H9 (cell line): ENCODE data around the gene VWA8. TPM values are rescaled to one million over a fixed set of nuclear protein-coding genes. Genes with fewer than 3 reads are reported as not detected.
"Not testable (repeated sequence)": the region's sequence is repeated elsewhere in the genome, so short reads cannot be mapped to it uniquely, and the experiment has no call there.

Experiments
- DNase-seq: peaks from one replicate; pipeline ENCODE4 v3.0.0-alpha.2; 2017
- H2AFZ ChIP-seq: one replicate; pipeline ENCODE4 v1.6.1; 2013; ENCODE audit warnings: mild to moderate bottlenecking, low read length, control low read depth, moderate library complexity
- H2AK5ac ChIP-seq: 2 replicates; pipeline ENCODE4 v1.6.1; 2013; ENCODE audit warnings: low read length, control low read depth, mixed read lengths; ENCODE audit not compliant: insufficient read length
- H2BK120ac ChIP-seq: one replicate; pipeline ENCODE4 v1.6.1; 2013; ENCODE audit warnings: low read depth, mild to moderate bottlenecking, low read length, control low read depth, inconsistent platforms; ENCODE audit not compliant: poor library complexity, severe bottlenecking
- H2BK12ac ChIP-seq: 2 replicates; pipeline ENCODE4 v1.6.1; 2013; ENCODE audit warnings: low read length, control low read depth, mixed read lengths, low read depth; ENCODE audit not compliant: insufficient read length
- H2BK15ac ChIP-seq: 2 replicates; pipeline ENCODE4 v1.6.1; 2013; ENCODE audit warnings: low read depth, low read length, control low read depth
- H2BK20ac ChIP-seq: one replicate; pipeline ENCODE4 v1.6.1; 2013; ENCODE audit warnings: low read depth, mild to moderate bottlenecking, low read length, control low read depth, inconsistent platforms; ENCODE audit not compliant: poor library complexity, severe bottlenecking
- H2BK5ac ChIP-seq: 2 replicates; pipeline ENCODE4 v1.6.1; 2013; ENCODE audit warnings: low read length, control low read depth, mixed read lengths; ENCODE audit not compliant: insufficient read length
- H3K14ac ChIP-seq: 2 replicates; pipeline ENCODE4 v1.6.1; 2013; ENCODE audit warnings: low read length, control low read depth; ENCODE audit not compliant: insufficient read depth
- H3K18ac ChIP-seq: 2 replicates; pipeline ENCODE4 v1.6.1; 2013; ENCODE audit warnings: low read depth, mild to moderate bottlenecking, mixed read lengths, low read length, control low read depth; ENCODE audit not compliant: insufficient read length
- H3K23ac ChIP-seq: 2 replicates; pipeline ENCODE4 v1.6.1; 2013; ENCODE audit warnings: low read length, control low read depth, mixed read lengths, low read depth; ENCODE audit not compliant: insufficient read length
- H3K23me2 ChIP-seq: 2 replicates; pipeline ENCODE4 v1.6.1; 2013; ENCODE audit warnings: low read depth, mild to moderate bottlenecking, mixed read lengths, low read length, control low read depth; ENCODE audit not compliant: insufficient read length, poor library complexity, severe bottlenecking
- H3K27ac ChIP-seq: 2 replicates; pipeline ENCODE4 v1.5.1; 2013; ENCODE audit warnings: low read length, control low read depth, mixed read lengths, low read depth; ENCODE audit not compliant: insufficient read length
- H3K27me3 ChIP-seq: 2 replicates; pipeline ENCODE4 v1.6.1; 2013; ENCODE audit warnings: low read length, control low read depth, inconsistent platforms; ENCODE audit not compliant: insufficient read depth
- H3K4ac ChIP-seq: 2 replicates; pipeline ENCODE4 v1.6.1; 2013; ENCODE audit warnings: low read depth, mild to moderate bottlenecking, control low read depth, inconsistent platforms, low read length, moderate library complexity
- H3K4me1 ChIP-seq: 2 replicates; pipeline ENCODE4 v1.6.1; 2013; ENCODE audit warnings: low read length, control low read depth, inconsistent platforms; ENCODE audit not compliant: insufficient read depth
- H3K4me2 ChIP-seq: 2 replicates; pipeline ENCODE4 v1.6.1; 2013; ENCODE audit warnings: low read length, control low read depth, mixed read lengths; ENCODE audit not compliant: insufficient read length, insufficient read depth
- H3K56ac ChIP-seq: 2 replicates; pipeline ENCODE4 v1.6.1; 2013; ENCODE audit warnings: low read depth, mild to moderate bottlenecking, mixed read lengths, low read length, control low read depth; ENCODE audit not compliant: insufficient read length
- H3K79me1 ChIP-seq: 2 replicates; pipeline ENCODE4 v1.6.1; 2013; ENCODE audit warnings: low read depth, mild to moderate bottlenecking, moderate library complexity, low read length, control low read depth, inconsistent platforms; ENCODE audit not compliant: insufficient read depth, poor library complexity, severe bottlenecking
- H3K79me2 ChIP-seq: 2 replicates; pipeline ENCODE4 v1.6.1; 2013; ENCODE audit warnings: low read length, control low read depth, inconsistent platforms; ENCODE audit not compliant: insufficient read depth
- H3K9ac ChIP-seq: 2 replicates; pipeline ENCODE4 v1.6.1; 2013; ENCODE audit warnings: low read length, control low read depth, mixed read lengths; ENCODE audit not compliant: insufficient read length; ENCODE audit errors: extremely low read depth
- H3K9me3 ChIP-seq: one replicate; pipeline ENCODE4 v1.6.1; 2013; ENCODE audit warnings: low read depth, low read length, inconsistent platforms; ENCODE audit not compliant: control insufficient read depth
- H3T11ph ChIP-seq: one replicate; pipeline ENCODE4 v1.6.1; 2013; ENCODE audit warnings: mild to moderate bottlenecking, low read length, control low read depth, inconsistent platforms
- H4K20me1 ChIP-seq: one replicate; pipeline ENCODE4 v1.6.1; 2013; ENCODE audit not compliant: control insufficient read depth, insufficient read length, insufficient read depth
- H4K5ac ChIP-seq: 2 replicates; pipeline ENCODE4 v1.6.1; 2013; ENCODE audit warnings: low read depth, mild to moderate bottlenecking, mixed read lengths, low read length, control low read depth; ENCODE audit not compliant: insufficient read length
- H4K8ac ChIP-seq: replicated peaks from 2 replicates; pipeline ENCODE4 v1.6.1; 2013; ENCODE audit warnings: low read length, control low read depth, mixed read lengths, low read depth; ENCODE audit not compliant: insufficient read length
- H4K91ac ChIP-seq: 2 replicates; pipeline ENCODE4 v1.6.1; 2013; ENCODE audit warnings: low read depth, mild to moderate bottlenecking, moderate library complexity, mixed read lengths, low read length, control low read depth; ENCODE audit not compliant: insufficient read length
- H3K27ac Mint-ChIP-seq, 3 experiments: 2 replicates in 2 of 3; 3 replicates in 1 of 3; pipeline ENCODE4 v1.8.0; 2020 to 2021; ENCODE audit warnings: mixed read lengths in 3 of 3, mild to moderate bottlenecking in 1 of 3, moderate library complexity in 1 of 3
- H3K27me3 Mint-ChIP-seq: 2 replicates; pipeline ENCODE4 v1.8.0; 2021; ENCODE audit warnings: low read depth, mild to moderate bottlenecking, moderate library complexity, mixed read lengths
- H3K36me3 Mint-ChIP-seq, 3 experiments: 2 replicates in 2 of 3; 3 replicates in 1 of 3; pipeline ENCODE4 v1.8.0; 2020 to 2021; ENCODE audit warnings: low read depth in 3 of 3, mixed read lengths in 3 of 3; ENCODE audit not compliant: insufficient read depth in 1 of 3
- H3K4me1 Mint-ChIP-seq, 2 experiments: 2 replicates each; pipeline ENCODE4 v1.8.0; 2020; ENCODE audit warnings: mixed read lengths in 2 of 2
- H3K4me3 Mint-ChIP-seq, 2 experiments: 2 replicates in 1 of 2; 3 replicates in 1 of 2; pipeline ENCODE4 v1.8.0; 2020 to 2021; ENCODE audit warnings: mild to moderate bottlenecking in 2 of 2, mixed read lengths in 2 of 2, moderate library complexity in 1 of 2
- H3K9me3 Mint-ChIP-seq, 2 experiments: 2 replicates in 1 of 2; 3 replicates in 1 of 2; pipeline ENCODE4 v1.8.0; 2020; ENCODE audit warnings: mild to moderate bottlenecking in 2 of 2, mixed read lengths in 2 of 2, moderate library complexity in 1 of 2
- WGBS: extraction: QIAGEN DNeasy Blood & Tissue Kit; methylation state at CpG from one replicate; pipeline ENCODE4 v1.1.7; 2013; ENCODE audit warnings: missing lambda C conversion rate, low lambda C conversion rate, mixed read lengths; ENCODE audit not compliant: insufficient read length; ENCODE audit errors: extremely low coverage; 5-methylcytosine and 5-hydroxymethylcytosine counted together
- total RNA-seq: library from RNA; stranded (reverse); gene quantifications from 2 replicates; pipeline ENCODE4 v1.2.1, GENCODE V29; 2021
- TF ChIP-seq, protein P1 (sequence below): fragments of 200-600 bp; sonication (generic); conservative IDR thresholded peaks from 3 replicates; pipeline ENCODE4 v1.8.0; 2021; ENCODE audit warnings: antibody characterized with exemption, mild to moderate bottlenecking

The VWA8 gene
- total RNA-seq, 1 experiment from 2014 or later = 17.4 TPM

DNA sequence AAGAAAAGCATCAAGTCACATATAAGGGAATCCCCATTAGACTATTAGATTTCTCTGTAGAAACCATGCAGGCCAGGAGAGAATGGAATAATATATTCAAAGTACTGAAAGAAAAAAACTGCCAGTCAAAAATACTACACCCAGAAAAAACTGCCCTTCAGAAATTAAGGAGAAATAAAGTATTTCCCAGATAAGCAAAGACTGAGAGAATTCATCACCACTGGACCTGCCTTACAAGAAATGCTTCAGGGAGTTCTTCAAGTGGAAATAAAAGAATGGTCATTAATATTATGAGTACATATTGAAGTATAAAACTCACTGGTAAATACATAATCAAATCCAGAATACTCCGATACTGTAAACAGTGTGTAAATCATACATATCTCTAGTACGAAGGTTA lies 35.9 kb downstream of the VWA8 start:
- no peaks in the 10 kb centered on the region for H3K27me3 ChIP-seq
- no peak overlapping the region for H2BK5ac ChIP-seq
- H3K9me3 ChIP-seq = no peaks in the 10 kb centered on the region
- no peak overlapping the region for H4K8ac ChIP-seq
- no peak overlapping the region for H3K23ac ChIP-seq
- no peak overlapping the region for H2BK120ac ChIP-seq
- H3K18ac ChIP-seq = no peak overlapping the region
- no peaks in the 10 kb centered on the region for H4K20me1 ChIP-seq
- WGBS = no CpG with 5 or more reads among the region's 2 CpGs
- no peaks in the 10 kb centered on the region for H3K79me2 ChIP-seq
- H2BK12ac ChIP-seq = no peak overlapping the region
- H2BK15ac ChIP-seq = no peak overlapping the region
- peaks cover 7 to 10% of the 10 kb centered on the region in 2 experiments for H3K4me1 Mint-ChIP-seq
- no peak overlapping the region for H3T11ph ChIP-seq
- no peak overlapping the region for H3K4me2 ChIP-seq
- H4K91ac ChIP-seq = no peak overlapping the region
- no peak overlapping the region for H2AFZ ChIP-seq
- H3K4me3 Mint-ChIP-seq = no peak overlapping the region
- no peak overlapping the region for H2BK20ac ChIP-seq
- H4K5ac ChIP-seq = no peak overlapping the region
- H3K9me3 Mint-ChIP-seq = peaks cover 20 to 30% of the 10 kb centered on the region in 2 experiments; a peak in 4 of 5 replicates
- TF ChIP-seq, protein P1, sequence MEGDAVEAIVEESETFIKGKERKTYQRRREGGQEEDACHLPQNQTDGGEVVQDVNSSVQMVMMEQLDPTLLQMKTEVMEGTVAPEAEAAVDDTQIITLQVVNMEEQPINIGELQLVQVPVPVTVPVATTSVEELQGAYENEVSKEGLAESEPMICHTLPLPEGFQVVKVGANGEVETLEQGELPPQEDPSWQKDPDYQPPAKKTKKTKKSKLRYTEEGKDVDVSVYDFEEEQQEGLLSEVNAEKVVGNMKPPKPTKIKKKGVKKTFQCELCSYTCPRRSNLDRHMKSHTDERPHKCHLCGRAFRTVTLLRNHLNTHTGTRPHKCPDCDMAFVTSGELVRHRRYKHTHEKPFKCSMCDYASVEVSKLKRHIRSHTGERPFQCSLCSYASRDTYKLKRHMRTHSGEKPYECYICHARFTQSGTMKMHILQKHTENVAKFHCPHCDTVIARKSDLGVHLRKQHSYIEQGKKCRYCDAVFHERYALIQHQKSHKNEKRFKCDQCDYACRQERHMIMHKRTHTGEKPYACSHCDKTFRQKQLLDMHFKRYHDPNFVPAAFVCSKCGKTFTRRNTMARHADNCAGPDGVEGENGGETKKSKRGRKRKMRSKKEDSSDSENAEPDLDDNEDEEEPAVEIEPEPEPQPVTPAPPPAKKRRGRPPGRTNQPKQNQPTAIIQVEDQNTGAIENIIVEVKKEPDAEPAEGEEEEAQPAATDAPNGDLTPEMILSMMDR = no peak
- H3K23me2 ChIP-seq = no peaks in the 10 kb centered on the region
- H3K14ac ChIP-seq = no peak overlapping the region
- H3K56ac ChIP-seq = no peak overlapping the region
- H3K79me1 ChIP-seq = peaks cover 3% of the 10 kb centered on the region
- no peak overlapping the region for H2AK5ac ChIP-seq
- no peak overlapping the region for H3K27ac Mint-ChIP-seq
- no peak overlapping the region for H3K4ac ChIP-seq
- H3K27me3 Mint-ChIP-seq = no peaks in the 10 kb centered on the region
- no peak for DNase-seq
- no peaks in the 10 kb centered on the region for H3K4me1 ChIP-seq
- no peak overlapping the region for H3K27ac ChIP-seq
- no peak overlapping the region for H3K9ac ChIP-seq
- peaks cover 29 to 31% (median 31%) of the 10 kb centered on the region in 3 experiments for H3K36me3 Mint-ChIP-seq

DNA sequence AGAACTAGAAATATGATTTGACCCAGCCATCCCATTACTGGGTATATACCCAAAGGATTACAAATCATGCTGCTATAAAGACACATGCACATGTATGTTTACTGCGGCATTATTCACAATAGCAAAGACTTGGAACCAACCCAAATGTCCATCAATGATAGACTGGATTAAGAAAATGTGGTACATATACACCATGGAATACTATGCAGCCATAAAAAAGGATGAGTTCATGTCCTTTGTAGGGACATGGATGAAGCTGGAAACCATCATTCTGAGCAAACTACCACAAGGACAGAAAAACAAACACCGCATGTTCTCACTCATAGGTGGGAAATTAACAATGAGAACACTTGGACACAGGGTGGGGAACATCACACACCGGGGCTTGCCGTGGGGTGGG lies 38.0 kb downstream of the VWA8 start:
- H2BK120ac ChIP-seq, H3K9ac ChIP-seq, H3K27me3 ChIP-seq, H3K27me3 Mint-ChIP-seq, H4K8ac ChIP-seq, H3K4me1 ChIP-seq, H3K9me3 ChIP-seq, H2AK5ac ChIP-seq, H3K4me3 Mint-ChIP-seq, H2AFZ ChIP-seq, H2BK5ac ChIP-seq, H3K27ac ChIP-seq, H3K23me2 ChIP-seq, H4K91ac ChIP-seq, H3K56ac ChIP-seq, H2BK12ac ChIP-seq, H3K79me2 ChIP-seq, H3K23ac ChIP-seq, H3K18ac ChIP-seq, H3K27ac Mint-ChIP-seq, H2BK20ac ChIP-seq, H3K4me2 ChIP-seq, H2BK15ac ChIP-seq, DNase-seq, H3T11ph ChIP-seq, H3K14ac ChIP-seq, H3K4ac ChIP-seq, H4K20me1 ChIP-seq, H3K79me1 ChIP-seq, H4K5ac ChIP-seq: not testable (repeated sequence)
- peaks cover 16 to 18% of the 10 kb centered on the region in 2 experiments for H3K4me1 Mint-ChIP-seq
- WGBS = no CpG with 5 or more reads among the region's 4 CpGs
- H3K9me3 Mint-ChIP-seq = peaks cover 20 to 30% of the 10 kb centered on the region in 2 experiments; a peak in 4 of 5 replicates
- H3K36me3 Mint-ChIP-seq = peaks cover 29 to 31% (median 31%) of the 10 kb centered on the region in 3 experiments
